Measurements from ENCODE around the gene NRP1.

Gene NRP1

GRCh38 chr10:33193057-33193700 is 141.3 kb downstream of the NRP1 start:
- TF ChIP-seq NFIC (IDR thresholded peaks at IDR 0.05) = no peak
- peak; percentile 88 for TF ChIP-seq RAD21 (IDR thresholded peaks at IDR 0.05; ENCODE audit: low read depth)
- no peak for TF ChIP-seq ZBTB7A (IDR thresholded peaks at IDR 0.05; ENCODE audit: low read depth)
- no peak for TF ChIP-seq YY1 (IDR thresholded peaks at IDR 0.05; ENCODE audit: low read depth)
- no peak for TF ChIP-seq TAF1 (IDR thresholded peaks at IDR 0.05; ENCODE audit: low read depth)
- TF ChIP-seq REST (IDR thresholded peaks at IDR 0.05; ENCODE audit: low read depth) = no peak

GRCh38 chr10:33192190-33192589 is 142.3 kb downstream of the NRP1 start:
- TF ChIP-seq CEBPB (IDR thresholded peaks at IDR 0.05) = no peak
- TF ChIP-seq FOXM1 (IDR thresholded peaks at IDR 0.05; ENCODE audit: borderline replicate concordance, low read depth) = no peak
- TF ChIP-seq USF1 (IDR thresholded peaks at IDR 0.05) = no peak
- TF ChIP-seq RAD21 (IDR thresholded peaks at IDR 0.05; ENCODE audit: low read depth) = no peak
- no peak for TF ChIP-seq TAF1 (IDR thresholded peaks at IDR 0.05; ENCODE audit: low read depth)
- no peak for TF ChIP-seq EGR1 (IDR thresholded peaks at IDR 0.05)
- TF ChIP-seq YY1 (IDR thresholded peaks at IDR 0.05; ENCODE audit: low read depth) = no peak
- TF ChIP-seq NFIC (IDR thresholded peaks at IDR 0.05) = no peak
- TF ChIP-seq TEAD4 (IDR thresholded peaks at IDR 0.05) = no peak
- TF ChIP-seq MAX (IDR thresholded peaks at IDR 0.05) = no peak
- no peak for TF ChIP-seq REST (IDR thresholded peaks at IDR 0.05; ENCODE audit: low read depth)
- TF ChIP-seq CREB1 (IDR thresholded peaks at IDR 0.05; ENCODE audit: low read depth) = no peak
- TF ChIP-seq ZBTB7A (IDR thresholded peaks at IDR 0.05; ENCODE audit: low read depth) = no peak
- no peak for TF ChIP-seq TCF12 (IDR thresholded peaks at IDR 0.05; ENCODE audit: low read depth)

GRCh38 chr10:33190406-33190805 is 144.1 kb downstream of the NRP1 start:
- TF ChIP-seq CREB1 (IDR thresholded peaks at IDR 0.05; ENCODE audit: low read depth) (no peak), REST (IDR thresholded peaks at IDR 0.05; ENCODE audit: low read depth) (no peak), MAX (IDR thresholded peaks at IDR 0.05) (no peak), ZBTB7A (IDR thresholded peaks at IDR 0.05; ENCODE audit: low read depth) (no peak), RAD21 (IDR thresholded peaks at IDR 0.05; ENCODE audit: low read depth) (no peak), EGR1 (IDR thresholded peaks at IDR 0.05) (no peak), EP300 (IDR thresholded peaks at IDR 0.05; ENCODE audit: borderline replicate concordance) (no peak), USF1 (IDR thresholded peaks at IDR 0.05) (no peak), TCF12 (IDR thresholded peaks at IDR 0.05; ENCODE audit: low read depth) (no peak), TEAD4 (IDR thresholded peaks at IDR 0.05) (no peak), YY1 (IDR thresholded peaks at IDR 0.05; ENCODE audit: low read depth) (no peak), CEBPB (IDR thresholded peaks at IDR 0.05) (no peak), TAF1 (IDR thresholded peaks at IDR 0.05; ENCODE audit: low read depth) (no peak)

- TF ChIP-seq TAF1 (IDR thresholded peaks at IDR 0.05; ENCODE audit: low read depth) = no peak
- TF ChIP-seq EGR1 (IDR thresholded peaks at IDR 0.05) = no peak
- TF ChIP-seq CEBPB (IDR thresholded peaks at IDR 0.05) = no peak
- no peak for TF ChIP-seq RAD21 (IDR thresholded peaks at IDR 0.05; ENCODE audit: low read depth)
- TF ChIP-seq USF1 (IDR thresholded peaks at IDR 0.05) = no peak
- no peak for TF ChIP-seq ZBTB7A (IDR thresholded peaks at IDR 0.05; ENCODE audit: low read depth)
- no peak for TF ChIP-seq YY1 (IDR thresholded peaks at IDR 0.05; ENCODE audit: low read depth)
- TF ChIP-seq MAX (IDR thresholded peaks at IDR 0.05) = no peak
- TF ChIP-seq CREB1 (IDR thresholded peaks at IDR 0.05; ENCODE audit: low read depth) = no peak
- no peak for TF ChIP-seq TCF12 (IDR thresholded peaks at IDR 0.05; ENCODE audit: low read depth)
- TF ChIP-seq FOXM1 (IDR thresholded peaks at IDR 0.05; ENCODE audit: borderline replicate concordance, low read depth) = no peak
- no peak for TF ChIP-seq NFIC (IDR thresholded peaks at IDR 0.05)
- TF ChIP-seq REST (IDR thresholded peaks at IDR 0.05; ENCODE audit: low read depth) = no peak
- TF ChIP-seq TEAD4 (IDR thresholded peaks at IDR 0.05) = no peak
- no peak for TF ChIP-seq EP300 (IDR thresholded peaks at IDR 0.05; ENCODE audit: borderline replicate concordance)
Measured at GRCh38 chr10:33189808-33190207, 144.7 kb downstream of the NRP1 start.
